D341Med (cell line): ENCODE data around the gene MXI1.
A peak's percentile ranks its signal among the peaks of the same experiment; 100 is the strongest.

Experiments
- DNase-seq: peaks from one replicate; pipeline ENCODE4 v3.0.0; 2012; ENCODE audit warnings: low spot score

The MXI1 gene

GRCh38 chr10:110276603-110277002 is 69.2 kb downstream of the MXI1 start:
- DNase-seq = no peak

- no peak for DNase-seq
These were observed 70.2 kb downstream of the MXI1 start for GRCh38 chr10:110277591-110277990.

DNA sequence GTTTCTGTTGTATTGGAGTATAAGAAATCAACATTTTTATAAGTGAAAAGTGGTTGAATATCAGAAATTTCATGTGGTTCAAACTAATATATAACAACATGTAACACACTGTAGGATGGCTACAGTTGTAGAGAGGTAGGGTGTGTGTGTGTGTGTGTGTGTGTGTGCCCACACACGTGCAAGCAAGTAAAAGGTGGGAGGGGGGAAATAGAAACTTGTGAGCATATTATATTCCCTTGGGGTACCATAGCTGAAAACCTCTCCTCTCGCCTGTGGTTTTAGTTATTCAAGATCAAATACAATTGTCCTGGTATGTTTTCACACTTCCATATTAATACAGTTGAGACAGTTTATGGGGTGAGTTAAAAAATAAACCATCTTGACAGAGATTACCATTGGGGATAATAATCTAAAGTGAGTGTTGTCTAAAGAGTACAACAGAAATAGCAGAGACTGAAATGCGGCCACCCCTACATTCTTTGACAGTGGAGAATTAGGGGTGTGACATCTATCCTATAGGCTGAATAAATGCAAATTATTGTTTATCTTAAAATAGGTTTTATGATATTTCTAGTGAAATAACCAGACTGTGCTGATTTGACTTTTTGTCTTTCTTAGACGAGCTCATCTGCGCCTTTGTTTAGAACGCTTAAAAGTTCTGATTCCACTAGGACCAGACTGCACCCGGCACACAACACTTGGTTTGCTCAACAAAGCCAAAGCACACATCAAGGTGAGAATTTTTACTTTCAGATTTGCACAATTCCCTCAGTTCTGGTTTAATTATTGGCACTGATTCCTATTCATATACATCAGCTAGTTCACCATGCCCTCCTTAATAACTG is 71.4 kb downstream of the MXI1 start:
- DNase-seq = no peak

DNA sequence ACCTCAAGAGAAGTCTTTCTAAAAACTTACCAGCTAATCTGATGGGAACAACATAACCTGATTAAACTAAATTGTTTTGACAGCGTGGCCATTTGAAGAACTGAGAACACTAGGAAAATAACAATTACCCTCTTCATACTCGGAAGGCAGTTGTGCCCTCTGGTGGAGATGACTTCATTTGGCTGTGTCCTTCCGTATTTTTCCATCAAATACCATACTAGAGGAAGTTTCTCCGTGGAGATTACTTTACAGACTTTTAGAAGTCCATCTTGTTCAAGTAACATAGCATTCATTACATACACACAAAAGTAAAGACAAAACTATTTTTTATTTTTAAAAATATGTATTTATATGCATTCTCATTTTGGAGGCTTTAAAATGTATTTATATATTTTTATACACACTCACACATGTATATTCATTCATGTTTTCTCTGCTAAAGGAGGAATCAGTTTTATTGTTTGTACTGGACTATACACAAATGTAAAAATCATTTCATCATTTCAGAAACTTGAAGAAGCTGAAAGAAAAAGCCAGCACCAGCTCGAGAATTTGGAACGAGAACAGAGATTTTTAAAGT is 72.1 kb downstream of the MXI1 start:
- peak; percentile 43 for DNase-seq

GRCh38 chr10:110284262-110284661 is 76.9 kb downstream of the MXI1 start:
- DNase-seq = no peak

- peak; percentile 28 for DNase-seq
These were observed 78.1 kb downstream of the MXI1 start for GRCh38 chr10:110285501-110285900.

DNA sequence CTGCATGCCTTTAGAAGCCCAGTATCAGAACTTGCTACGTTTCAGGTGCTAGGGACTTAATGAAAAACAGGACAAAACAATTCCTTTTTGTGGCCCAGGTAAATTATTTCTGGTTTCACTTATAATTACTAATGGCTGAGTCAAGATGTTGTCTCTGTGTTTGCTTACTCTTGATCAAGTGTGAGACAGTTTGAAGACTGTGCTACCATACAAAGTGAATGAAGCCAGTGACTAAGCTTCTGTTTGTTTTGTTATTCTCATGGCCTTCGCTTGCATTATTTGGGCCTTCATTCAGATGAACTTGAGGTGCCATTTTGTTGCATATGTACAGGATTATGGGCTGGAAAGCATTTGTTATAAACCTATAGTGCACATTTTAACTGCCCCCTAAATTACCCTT is 79.4 kb downstream of the MXI1 start:
- DNase-seq = no peak

- no peak for DNase-seq
These were observed 89.6 kb downstream of the MXI1 start for GRCh38 chr10:110296966-110297365.

DNA sequence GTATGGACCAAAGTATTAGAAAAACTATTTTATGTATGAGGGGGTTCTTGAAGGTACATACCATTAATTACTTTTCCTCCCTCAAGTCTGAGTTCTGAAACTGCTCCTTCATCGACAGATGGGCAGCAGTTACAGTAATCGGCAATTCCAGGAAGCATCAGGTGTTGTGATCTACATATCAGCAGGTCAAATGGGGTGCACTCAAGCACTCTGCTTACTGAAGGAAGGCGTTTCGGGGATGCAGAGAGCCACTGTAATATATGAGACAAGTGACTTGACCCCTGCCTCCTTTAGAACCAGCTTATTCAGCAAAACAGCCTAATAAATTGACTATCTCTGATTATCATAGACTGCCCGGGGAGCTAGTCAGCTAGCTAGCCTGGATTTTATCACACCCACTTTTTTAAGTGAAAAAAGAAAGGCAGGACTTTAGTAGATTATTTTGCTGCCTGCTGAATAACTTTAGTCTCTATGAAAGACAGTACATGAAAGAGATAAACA is 93.1 kb downstream of the MXI1 start:
- no peak for DNase-seq

GRCh38 chr10:110303681-110304080 is 96.3 kb downstream of the MXI1 start:
- DNase-seq = no peak

- DNase-seq = peak; percentile 60
These were observed 97.0 kb downstream of the MXI1 start for GRCh38 chr10:110304394-110304779.

- peak; percentile 91 for DNase-seq
These were observed 97.5 kb downstream of the MXI1 start, which contains the start of gene SMNDC1 for GRCh38 chr10:110304780-110305421. SMNDC1 (minus strand) TSS chr10:110304920; CDS start chr10:110303587, 1,333 bp downstream.

DNA sequence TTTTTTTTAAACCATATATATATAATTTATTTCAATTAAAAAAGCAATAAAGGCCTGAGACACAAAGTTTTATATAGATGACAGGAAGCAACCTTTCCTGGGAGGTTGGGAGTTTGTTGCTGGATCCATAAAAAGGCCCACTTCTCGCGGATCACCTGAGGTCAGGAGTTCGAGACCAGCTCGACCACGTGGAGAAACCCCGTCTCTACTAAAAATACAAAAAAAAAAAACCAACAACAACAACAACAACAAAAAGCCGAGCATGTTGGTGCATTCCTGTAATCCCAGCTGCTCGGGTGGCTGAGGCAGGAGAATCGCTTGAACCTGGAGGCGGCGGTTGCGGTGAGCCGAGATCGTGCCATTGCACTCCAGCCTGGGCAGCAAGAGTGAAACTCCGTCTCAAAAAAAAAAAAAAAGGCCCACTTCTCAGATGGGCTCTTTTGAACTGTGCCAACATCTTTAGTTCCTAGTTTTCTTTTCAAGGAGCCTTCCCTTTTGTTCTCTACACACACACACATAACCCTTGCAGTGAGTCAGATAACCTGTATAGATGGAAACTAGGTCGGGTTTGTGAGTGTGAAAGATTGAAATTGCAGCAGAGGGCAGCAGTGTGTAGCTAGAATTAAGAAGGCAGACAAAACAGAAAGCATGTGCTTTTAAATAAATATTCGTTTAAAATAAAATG is 98.5 kb downstream of the MXI1 start:
- no peak for DNase-seq

DNA sequence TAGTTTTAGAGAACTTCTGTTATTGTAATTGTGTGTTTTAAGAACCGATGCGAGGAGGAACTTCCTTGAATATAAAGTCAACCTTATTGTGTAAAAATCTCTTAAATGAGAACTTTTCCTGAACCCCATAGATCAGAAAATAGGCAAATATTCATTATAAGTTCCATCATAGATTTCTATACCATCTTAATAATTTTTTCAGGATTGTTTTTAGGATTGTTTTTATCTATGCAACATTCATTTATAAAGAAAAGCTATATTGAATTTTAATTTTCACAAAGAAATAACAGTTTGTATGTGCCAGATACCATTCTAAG is 99.0 kb downstream of the MXI1 start:
- DNase-seq = no peak

GRCh38 chr10:110307805-110308204 is 100.4 kb downstream of the MXI1 start:
- DNase-seq = no peak

DNA sequence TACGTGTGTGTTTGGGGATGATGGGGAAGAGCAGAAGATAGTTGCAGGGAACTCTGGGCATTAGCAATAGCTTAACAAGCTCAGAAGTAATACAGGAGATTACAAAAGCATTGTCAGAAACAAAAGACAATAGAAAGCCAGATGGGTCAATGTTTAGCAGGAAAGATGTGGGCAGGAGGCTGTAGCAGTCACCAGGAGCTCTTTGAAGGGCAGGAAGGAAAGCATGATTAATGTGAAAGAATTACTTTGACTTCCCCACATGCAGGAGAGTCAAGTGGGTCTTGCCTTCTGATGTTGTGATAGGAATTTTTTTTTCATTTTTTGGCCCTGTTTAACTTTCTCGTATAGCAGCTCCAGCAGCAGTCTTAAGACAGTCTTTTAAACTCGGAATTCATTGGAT is 103.3 kb downstream of the MXI1 start:
- DNase-seq = no peak

DNA sequence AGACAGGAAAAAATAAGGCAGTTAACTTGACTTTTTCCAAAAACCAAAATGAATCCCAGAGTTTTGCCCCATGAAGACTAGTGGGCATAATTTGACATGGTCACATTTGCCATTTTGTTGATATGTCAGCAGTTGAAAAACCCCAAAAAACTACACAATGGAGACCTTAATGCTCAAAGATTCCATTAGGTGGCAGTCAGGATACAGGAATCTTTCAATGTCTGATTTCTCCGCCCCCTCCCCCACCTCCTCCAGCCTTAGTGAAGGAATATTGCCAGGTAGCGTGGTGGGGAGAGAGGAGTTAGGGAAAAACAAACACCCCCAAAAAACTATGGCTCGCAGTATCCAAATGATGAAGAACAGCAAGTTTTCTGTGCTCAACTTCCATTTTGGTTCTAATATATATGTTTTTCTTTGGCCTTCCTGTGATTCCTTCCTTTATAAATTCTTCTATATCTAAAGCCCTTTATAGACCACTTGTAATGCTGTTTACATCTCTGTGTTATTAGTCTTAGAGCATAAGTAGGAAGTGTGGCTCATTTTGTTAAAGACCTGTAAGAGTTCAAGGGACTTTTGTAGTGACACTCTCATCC is 104.0 kb downstream of the MXI1 start:
- peak; percentile 43 for DNase-seq

- DNase-seq = no peak
These were observed 104.8 kb downstream of the MXI1 start for GRCh38 chr10:110312206-110312605.

DNA sequence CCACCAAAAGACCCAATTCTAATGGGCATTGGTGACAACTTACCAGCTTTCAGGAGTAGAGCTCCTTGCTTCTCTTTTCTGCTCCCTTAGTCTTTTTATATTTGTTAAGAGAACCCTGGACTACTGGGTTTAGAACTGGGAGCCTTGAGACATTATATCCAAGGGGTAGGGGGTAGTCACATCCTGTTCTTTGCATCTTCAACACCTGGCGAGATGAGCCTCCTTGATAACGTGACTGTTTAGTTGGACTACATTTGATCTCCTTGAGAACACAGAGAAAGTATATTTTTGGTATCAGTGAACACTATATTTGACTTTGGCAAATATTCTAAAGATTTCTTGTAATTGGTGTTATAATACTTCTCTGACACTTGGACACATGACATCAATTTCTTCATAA is 106.3 kb downstream of the MXI1 start:
- no peak for DNase-seq

DNA sequence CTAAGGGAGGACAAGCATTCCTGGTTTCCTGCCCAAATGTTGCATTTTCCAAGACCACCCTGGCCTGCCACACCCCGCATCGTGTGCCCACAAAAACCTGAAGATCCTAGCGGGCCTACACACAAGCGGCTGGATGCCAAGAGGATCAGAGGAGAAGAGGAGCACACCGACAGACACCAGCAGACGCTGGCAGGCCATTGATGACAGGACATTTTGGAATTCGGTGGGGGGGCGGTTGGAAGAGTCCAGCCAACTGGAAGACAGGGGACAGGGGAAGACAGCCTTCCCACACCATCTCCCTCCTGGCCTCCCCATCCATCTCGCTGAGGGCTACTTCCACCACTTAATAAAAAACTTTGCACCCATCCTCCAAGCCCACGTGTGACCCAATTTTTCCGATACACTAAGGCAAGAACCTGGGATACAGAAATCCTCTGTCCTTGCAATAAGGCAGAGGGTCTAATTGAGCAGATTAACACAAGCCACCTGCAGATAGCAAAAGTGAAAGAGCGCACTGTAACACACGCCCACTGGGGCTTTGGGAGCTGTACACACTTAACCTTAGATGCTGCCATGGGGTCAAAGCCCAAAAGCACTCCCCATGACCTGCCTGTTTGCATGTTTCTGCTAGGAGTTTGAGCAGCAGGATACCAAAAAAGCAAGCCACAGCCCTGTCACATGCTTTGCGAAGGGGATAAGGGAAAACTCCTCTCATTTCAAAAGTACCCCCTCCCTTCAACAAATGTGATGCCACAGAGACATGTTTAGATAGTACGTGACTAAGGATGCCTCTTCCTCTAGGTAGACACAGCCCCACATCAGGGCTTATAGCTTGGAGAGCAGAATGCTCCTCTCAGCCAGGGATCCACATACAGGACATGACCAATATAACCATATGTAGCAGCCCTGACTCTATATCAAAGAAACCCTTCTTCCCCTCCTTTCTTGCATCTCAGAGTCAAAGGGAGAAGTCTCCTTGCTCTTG is 110.8 kb downstream of the MXI1 start:
- no peak for DNase-seq
